Upper lobe of left lung (tissue), 4 donors: Measurements from ENCODE around the gene OR6S1.

Experiments
- POLR2A ChIP-seq, 4 donors: fragments of 450-650 bp; IDR thresholded peaks; one replicate each; pipeline ENCODE4 v1.5.1; 2016 to 2017; ENCODE audit warnings: antibody characterized with exemption in 4 of 4, mild to moderate bottlenecking in 2 of 4
- TF ChIP-seq, protein P1 (sequence below), 6 experiments: fragments of 450-650 bp in 4 of 6; fragments of 200-600 bp in 2 of 6; sonication (generic) in 2 of 6; IDR thresholded peaks; one replicate each; pipeline ENCODE4 v1.5.1; 2016 to 2019; ENCODE audit warnings: antibody characterized with exemption in 6 of 6

- TF ChIP-seq, protein P1, sequence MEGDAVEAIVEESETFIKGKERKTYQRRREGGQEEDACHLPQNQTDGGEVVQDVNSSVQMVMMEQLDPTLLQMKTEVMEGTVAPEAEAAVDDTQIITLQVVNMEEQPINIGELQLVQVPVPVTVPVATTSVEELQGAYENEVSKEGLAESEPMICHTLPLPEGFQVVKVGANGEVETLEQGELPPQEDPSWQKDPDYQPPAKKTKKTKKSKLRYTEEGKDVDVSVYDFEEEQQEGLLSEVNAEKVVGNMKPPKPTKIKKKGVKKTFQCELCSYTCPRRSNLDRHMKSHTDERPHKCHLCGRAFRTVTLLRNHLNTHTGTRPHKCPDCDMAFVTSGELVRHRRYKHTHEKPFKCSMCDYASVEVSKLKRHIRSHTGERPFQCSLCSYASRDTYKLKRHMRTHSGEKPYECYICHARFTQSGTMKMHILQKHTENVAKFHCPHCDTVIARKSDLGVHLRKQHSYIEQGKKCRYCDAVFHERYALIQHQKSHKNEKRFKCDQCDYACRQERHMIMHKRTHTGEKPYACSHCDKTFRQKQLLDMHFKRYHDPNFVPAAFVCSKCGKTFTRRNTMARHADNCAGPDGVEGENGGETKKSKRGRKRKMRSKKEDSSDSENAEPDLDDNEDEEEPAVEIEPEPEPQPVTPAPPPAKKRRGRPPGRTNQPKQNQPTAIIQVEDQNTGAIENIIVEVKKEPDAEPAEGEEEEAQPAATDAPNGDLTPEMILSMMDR (IDR thresholded peaks at IDR 0.05): no peak
- TF ChIP-seq POLR2A (IDR thresholded peaks at IDR 0.05): no peak
Measured at GRCh38 chr14:20641591-20641990, at the start of gene OR6S1.
